ENCODE measurements around the gene BHLHE41.
A peak's percentile ranks its signal among the peaks of the same experiment; 100 is the strongest.

BHLHE41 gene

GRCh38 chr12:26086936-26087335 is 37.9 kb downstream of the BHLHE41 start:
- FAIRE-seq = no peak
- no peak for DNase-seq (ENCODE audit: low spot score)

DNA sequence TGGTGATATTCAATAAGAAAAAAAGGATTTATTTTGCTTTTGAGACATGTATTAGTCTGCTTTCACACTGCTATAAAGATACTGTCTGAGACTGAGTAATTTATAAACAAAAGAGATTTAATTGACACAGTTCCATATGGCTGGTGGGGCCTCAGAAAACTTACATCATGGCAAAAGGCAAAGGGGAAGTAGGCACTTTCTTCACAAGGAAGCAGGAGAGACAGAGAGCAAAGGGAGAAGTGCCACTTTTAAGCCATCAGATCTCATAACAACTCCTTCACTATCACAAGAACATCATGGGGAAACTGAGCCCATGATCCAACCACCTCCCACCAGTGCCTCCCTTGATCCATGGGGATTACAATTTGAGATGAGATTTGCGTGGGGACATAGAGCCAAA is 43.9 kb downstream of the BHLHE41 start:
- FAIRE-seq (no peak), DNase-seq (ENCODE audit: low spot score) (no peak)

DNA sequence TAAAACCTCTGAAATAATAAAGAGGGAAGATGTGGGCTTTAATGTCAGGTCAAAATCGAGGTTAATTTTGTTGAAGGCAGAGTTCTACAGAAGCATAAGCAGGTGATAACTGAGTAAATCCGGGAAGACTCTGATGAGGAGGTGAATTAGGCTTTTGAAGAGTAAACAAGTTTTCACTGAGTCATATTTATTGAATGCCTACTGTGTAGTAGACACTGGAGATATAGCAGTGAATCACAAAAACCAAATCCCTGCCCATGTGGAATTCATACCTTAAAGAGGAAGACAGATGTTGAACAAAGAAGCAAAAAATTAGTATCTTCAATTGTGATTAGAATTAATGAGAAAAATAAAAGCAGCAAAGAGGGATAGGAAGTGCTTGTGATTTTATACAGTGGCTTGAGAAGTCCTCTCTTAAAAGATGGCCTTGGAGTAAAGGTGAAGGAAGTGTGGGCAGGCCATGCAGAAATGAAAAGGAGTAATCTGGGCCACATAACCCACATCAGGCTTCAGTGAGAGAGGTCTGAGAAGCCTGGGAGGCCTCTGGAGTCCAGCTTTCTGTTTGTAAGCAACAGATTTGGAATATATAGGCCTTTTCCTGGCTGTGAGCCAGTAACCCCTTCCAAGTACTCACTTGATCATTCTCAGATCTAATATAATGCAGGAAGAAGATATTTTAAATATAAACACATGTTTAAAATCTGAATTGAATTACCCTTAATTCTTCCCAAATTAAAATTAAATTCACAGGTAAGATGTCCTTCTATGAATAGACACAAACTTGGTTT is 46.7 kb downstream of the BHLHE41 start:
- DNase-seq (ENCODE audit: low spot score) = peak; percentile 23
- FAIRE-seq = no peak

All from urothelium cell line (cell line).